ENCODE measurements around the gene HOXC12. TPM values are rescaled to one million over a fixed set of nuclear protein-coding genes. Genes with fewer than 3 reads are reported as not detected.

Gene HOXC12
- polyA plus RNA-seq, 1 of the 3 experiments (the other 2 are of a cell fraction): not detected

GRCh38 chr12:53991077-53991460, 36.4 kb downstream of the HOXC12 start:
- H3K27ac ChIP-seq (ENCODE audit: low read depth in 2 of 2, low read length in 1 of 2): no peak overlapping the region
- no peak overlapping the region for H3K9ac ChIP-seq
- CTCF ChIA-PET: interaction anchor here (0.6 to 12.8 kb wide), 19 partner anchors 8 to 408 kb away, joined by 3 to 194 read pairs (median 7); partner anchors contain the start of genes HOTAIR, HOXC11 and HOXC9
- H3K4me3 ChIP-seq (ENCODE audit: low read depth in 2 of 2, low read length in 1 of 2): no peak overlapping the region
- H3K9me2 ChIP-seq: no peaks in the 10 kb centered on the region
- 12% methylated on average over 8 of the region's 8 CpGs for WGBS (ENCODE audit: low lambda C conversion rate)
- TF ChIP-seq GATA2 (CRISPR knock-in tag; IDR thresholded peaks at IDR 0.05) (no peak), NFIC (IDR thresholded peaks at IDR 0.05; ENCODE audit: borderline replicate concordance) (no peak), RFX5 (IDR thresholded peaks at IDR 0.05; ENCODE audit: low read length) (no peak), EP300 (IDR thresholded peaks at IDR 0.05; ENCODE audit: borderline replicate concordance in 1 of 2, low read depth in 1 of 2, low read length in 1 of 2) (no peak), EZH2phosphoT487 (IDR thresholded peaks at IDR 0.05; ENCODE audit: borderline replicate concordance, low read depth) (no peak), MXI1 (IDR thresholded peaks at IDR 0.05; ENCODE audit: low read depth, low read length) (no peak), TAF1 (IDR thresholded peaks at IDR 0.05; ENCODE audit: borderline replicate concordance, low read depth, low read length) (no peak), SIN3A (IDR thresholded peaks at IDR 0.05; ENCODE audit: borderline replicate concordance, low read depth, low read length) (no peak), RXRA (IDR thresholded peaks at IDR 0.05; ENCODE audit: borderline replicate concordance, low read depth) (no peak), RAD21 (IDR thresholded peaks at IDR 0.05; ENCODE audit: low read length) (no peak), YY1 (IDR thresholded peaks at IDR 0.05; ENCODE audit: low read depth) (no peak), FOSL2 (IDR thresholded peaks at IDR 0.05; ENCODE audit: borderline replicate concordance, low read depth) (no peak), FOXJ3 (CRISPR knock-in tag; IDR thresholded peaks at IDR 0.05) (no peak)
- TF ChIP-seq, protein P1, sequence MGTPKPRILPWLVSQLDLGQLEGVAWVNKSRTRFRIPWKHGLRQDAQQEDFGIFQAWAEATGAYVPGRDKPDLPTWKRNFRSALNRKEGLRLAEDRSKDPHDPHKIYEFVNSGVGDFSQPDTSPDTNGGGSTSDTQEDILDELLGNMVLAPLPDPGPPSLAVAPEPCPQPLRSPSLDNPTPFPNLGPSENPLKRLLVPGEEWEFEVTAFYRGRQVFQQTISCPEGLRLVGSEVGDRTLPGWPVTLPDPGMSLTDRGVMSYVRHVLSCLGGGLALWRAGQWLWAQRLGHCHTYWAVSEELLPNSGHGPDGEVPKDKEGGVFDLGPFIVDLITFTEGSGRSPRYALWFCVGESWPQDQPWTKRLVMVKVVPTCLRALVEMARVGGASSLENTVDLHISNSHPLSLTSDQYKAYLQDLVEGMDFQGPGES (IDR thresholded peaks at IDR 0.05; ENCODE audit: low read depth, low read length): no peak
- TF ChIP-seq, protein P2, sequence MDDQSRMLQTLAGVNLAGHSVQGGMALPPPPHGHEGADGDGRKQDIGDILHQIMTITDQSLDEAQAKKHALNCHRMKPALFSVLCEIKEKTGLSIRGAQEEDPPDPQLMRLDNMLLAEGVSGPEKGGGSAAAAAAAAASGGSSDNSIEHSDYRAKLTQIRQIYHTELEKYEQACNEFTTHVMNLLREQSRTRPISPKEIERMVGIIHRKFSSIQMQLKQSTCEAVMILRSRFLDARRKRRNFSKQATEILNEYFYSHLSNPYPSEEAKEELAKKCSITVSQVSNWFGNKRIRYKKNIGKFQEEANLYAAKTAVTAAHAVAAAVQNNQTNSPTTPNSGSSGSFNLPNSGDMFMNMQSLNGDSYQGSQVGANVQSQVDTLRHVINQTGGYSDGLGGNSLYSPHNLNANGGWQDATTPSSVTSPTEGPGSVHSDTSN (IDR thresholded peaks at IDR 0.05): no peak
- TF ChIP-seq, protein P3, sequence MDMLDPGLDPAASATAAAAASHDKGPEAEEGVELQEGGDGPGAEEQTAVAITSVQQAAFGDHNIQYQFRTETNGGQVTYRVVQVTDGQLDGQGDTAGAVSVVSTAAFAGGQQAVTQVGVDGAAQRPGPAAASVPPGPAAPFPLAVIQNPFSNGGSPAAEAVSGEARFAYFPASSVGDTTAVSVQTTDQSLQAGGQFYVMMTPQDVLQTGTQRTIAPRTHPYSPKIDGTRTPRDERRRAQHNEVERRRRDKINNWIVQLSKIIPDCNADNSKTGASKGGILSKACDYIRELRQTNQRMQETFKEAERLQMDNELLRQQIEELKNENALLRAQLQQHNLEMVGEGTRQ (IDR thresholded peaks at IDR 0.05; ENCODE audit: borderline replicate concordance, low read depth, low read length): no peak
- no peaks in the 10 kb centered on the region for H4K20me1 ChIP-seq (ENCODE audit: insufficient read depth)
- H3K36me3 ChIP-seq (replicated peaks in 1 of 2; ENCODE audit: control insufficient read depth in 1 of 2, insufficient read depth in 2 of 2, low read length in 1 of 2): no peaks in the 10 kb centered on the region
- H3K4me1 ChIP-seq (ENCODE audit: control insufficient read depth in 1 of 2, insufficient read depth in 2 of 2, low read depth in 1 of 2, low read length in 1 of 2): peaks cover 0 to 6% of the 10 kb centered on the region in 2 experiments; a peak in 1 of 4 replicates
- H3K27me3 ChIP-seq (ENCODE audit: insufficient read depth): peaks cover 100% of the 10 kb centered on the region
- peaks cover 5% of the 10 kb centered on the region for H3F3A ChIP-seq (replicated peaks; ENCODE audit: insufficient read depth)
- H3K79me2 ChIP-seq (ENCODE audit: insufficient read depth): no peaks in the 10 kb centered on the region
- H3K4me2 ChIP-seq: peak overlapping the region; percentile 48; the same call in 1 of the 2 replicates
- H3K9me3 ChIP-seq: no peaks in the 10 kb centered on the region
- H2AFZ ChIP-seq (ENCODE audit: low read depth): no peak overlapping the region
- no peak for DNase-seq
- POLR2A ChIA-PET: interaction anchor here (1.4 kb wide), 1 partner anchor 18 kb away, joined by 4 read pairs; the partner anchor contains the start of gene HOXC8
